Measurements from ENCODE around the gene SYT1. TPM values are rescaled to one million over a fixed set of nuclear protein-coding genes. Genes with fewer than 3 reads are reported as not detected.

SYT1 gene
- total and polyA plus RNA-seq, 2 experiments from 2014 or later = 48.7 to 51.7 TPM

DNA sequence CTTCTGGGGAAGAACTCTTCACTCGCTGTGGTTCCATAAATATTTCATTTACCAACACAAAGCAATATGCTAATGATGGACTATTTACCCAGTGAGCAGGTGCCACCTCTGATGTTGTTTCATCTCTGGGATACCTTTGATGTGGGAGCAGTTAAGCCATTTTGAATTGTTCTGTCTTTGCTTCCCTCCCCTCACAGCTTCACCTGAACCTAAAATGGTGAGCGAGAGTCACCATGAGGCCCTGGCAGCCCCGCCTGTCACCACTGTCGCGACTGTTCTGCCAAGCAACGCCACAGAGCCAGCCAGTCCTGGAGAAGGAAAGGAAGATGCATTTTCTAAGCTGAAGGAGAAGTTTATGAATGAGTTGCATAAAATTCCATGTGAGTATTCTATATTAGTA lies 352.7 kb downstream of the SYT1 start:
- H3K9me3 Mint-ChIP-seq = peaks cover 14% of the 10 kb centered on the region
- H3K36me3 Mint-ChIP-seq (ENCODE audit: low read depth) = peaks cover 39% of the 10 kb centered on the region; the same call in 2 of the 3 replicates
- Histone ChIP-seq H3K4me1 (ENCODE audit: insufficient read depth) (no peaks in the 10 kb centered on the region), H3K9me2 (ENCODE audit: insufficient read depth) (no peaks in the 10 kb centered on the region), H3K27me3 (ENCODE audit: insufficient read depth) (no peaks in the 10 kb centered on the region), H3K79me2 (replicated peaks; ENCODE audit: insufficient read depth) (peaks cover 7% of the 10 kb centered on the region; the same call in 1 of the 2 replicates), H3K27ac (ENCODE audit: low read depth) (no peak overlapping the region), H3K4me2 (no peak overlapping the region), H3K4me3 (no peak overlapping the region), H3F3A (replicated peaks; ENCODE audit: low read depth) (no peaks in the 10 kb centered on the region), H4K20me1 (replicated peaks; ENCODE audit: insufficient read depth) (no peaks in the 10 kb centered on the region), H2AFZ (no peak overlapping the region), H3K36me3 (ENCODE audit: insufficient read depth) (peaks cover 8% of the 10 kb centered on the region; the same call in 1 of the 2 replicates)
- TF ChIP-seq, protein P1, sequence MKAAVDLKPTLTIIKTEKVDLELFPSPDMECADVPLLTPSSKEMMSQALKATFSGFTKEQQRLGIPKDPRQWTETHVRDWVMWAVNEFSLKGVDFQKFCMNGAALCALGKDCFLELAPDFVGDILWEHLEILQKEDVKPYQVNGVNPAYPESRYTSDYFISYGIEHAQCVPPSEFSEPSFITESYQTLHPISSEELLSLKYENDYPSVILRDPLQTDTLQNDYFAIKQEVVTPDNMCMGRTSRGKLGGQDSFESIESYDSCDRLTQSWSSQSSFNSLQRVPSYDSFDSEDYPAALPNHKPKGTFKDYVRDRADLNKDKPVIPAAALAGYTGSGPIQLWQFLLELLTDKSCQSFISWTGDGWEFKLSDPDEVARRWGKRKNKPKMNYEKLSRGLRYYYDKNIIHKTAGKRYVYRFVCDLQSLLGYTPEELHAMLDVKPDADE (IDR thresholded peaks at IDR 0.05) = no peak
- TF ChIP-seq EZH2 (IDR thresholded peaks at IDR 0.05; ENCODE audit: low read depth, unreplicated experiment) (no peak), STAT1 (IDR thresholded peaks at IDR 0.05; ENCODE audit: unreplicated experiment) (no peak), ZNF114 (CRISPR knock-in tag; IDR thresholded peaks at IDR 0.05) (no peak), ZNF331 (CRISPR knock-in tag; IDR thresholded peaks at IDR 0.05; ENCODE audit: low read depth) (no peak), CREB1 (CRISPR knock-in tag; IDR thresholded peaks at IDR 0.05; ENCODE audit: low read depth) (no peak), EZH2phosphoT487 (IDR thresholded peaks at IDR 0.05; ENCODE audit: unreplicated experiment) (no peak), NANOG (IDR thresholded peaks at IDR 0.05; ENCODE audit: borderline replicate concordance) (no peak), POLR2AphosphoS5 (IDR thresholded peaks at IDR 0.05; ENCODE audit: low read depth) (no peak), JUNB (IDR thresholded peaks at IDR 0.05; ENCODE audit: unreplicated experiment) (no peak)
- TF ChIP-seq, protein P2, sequence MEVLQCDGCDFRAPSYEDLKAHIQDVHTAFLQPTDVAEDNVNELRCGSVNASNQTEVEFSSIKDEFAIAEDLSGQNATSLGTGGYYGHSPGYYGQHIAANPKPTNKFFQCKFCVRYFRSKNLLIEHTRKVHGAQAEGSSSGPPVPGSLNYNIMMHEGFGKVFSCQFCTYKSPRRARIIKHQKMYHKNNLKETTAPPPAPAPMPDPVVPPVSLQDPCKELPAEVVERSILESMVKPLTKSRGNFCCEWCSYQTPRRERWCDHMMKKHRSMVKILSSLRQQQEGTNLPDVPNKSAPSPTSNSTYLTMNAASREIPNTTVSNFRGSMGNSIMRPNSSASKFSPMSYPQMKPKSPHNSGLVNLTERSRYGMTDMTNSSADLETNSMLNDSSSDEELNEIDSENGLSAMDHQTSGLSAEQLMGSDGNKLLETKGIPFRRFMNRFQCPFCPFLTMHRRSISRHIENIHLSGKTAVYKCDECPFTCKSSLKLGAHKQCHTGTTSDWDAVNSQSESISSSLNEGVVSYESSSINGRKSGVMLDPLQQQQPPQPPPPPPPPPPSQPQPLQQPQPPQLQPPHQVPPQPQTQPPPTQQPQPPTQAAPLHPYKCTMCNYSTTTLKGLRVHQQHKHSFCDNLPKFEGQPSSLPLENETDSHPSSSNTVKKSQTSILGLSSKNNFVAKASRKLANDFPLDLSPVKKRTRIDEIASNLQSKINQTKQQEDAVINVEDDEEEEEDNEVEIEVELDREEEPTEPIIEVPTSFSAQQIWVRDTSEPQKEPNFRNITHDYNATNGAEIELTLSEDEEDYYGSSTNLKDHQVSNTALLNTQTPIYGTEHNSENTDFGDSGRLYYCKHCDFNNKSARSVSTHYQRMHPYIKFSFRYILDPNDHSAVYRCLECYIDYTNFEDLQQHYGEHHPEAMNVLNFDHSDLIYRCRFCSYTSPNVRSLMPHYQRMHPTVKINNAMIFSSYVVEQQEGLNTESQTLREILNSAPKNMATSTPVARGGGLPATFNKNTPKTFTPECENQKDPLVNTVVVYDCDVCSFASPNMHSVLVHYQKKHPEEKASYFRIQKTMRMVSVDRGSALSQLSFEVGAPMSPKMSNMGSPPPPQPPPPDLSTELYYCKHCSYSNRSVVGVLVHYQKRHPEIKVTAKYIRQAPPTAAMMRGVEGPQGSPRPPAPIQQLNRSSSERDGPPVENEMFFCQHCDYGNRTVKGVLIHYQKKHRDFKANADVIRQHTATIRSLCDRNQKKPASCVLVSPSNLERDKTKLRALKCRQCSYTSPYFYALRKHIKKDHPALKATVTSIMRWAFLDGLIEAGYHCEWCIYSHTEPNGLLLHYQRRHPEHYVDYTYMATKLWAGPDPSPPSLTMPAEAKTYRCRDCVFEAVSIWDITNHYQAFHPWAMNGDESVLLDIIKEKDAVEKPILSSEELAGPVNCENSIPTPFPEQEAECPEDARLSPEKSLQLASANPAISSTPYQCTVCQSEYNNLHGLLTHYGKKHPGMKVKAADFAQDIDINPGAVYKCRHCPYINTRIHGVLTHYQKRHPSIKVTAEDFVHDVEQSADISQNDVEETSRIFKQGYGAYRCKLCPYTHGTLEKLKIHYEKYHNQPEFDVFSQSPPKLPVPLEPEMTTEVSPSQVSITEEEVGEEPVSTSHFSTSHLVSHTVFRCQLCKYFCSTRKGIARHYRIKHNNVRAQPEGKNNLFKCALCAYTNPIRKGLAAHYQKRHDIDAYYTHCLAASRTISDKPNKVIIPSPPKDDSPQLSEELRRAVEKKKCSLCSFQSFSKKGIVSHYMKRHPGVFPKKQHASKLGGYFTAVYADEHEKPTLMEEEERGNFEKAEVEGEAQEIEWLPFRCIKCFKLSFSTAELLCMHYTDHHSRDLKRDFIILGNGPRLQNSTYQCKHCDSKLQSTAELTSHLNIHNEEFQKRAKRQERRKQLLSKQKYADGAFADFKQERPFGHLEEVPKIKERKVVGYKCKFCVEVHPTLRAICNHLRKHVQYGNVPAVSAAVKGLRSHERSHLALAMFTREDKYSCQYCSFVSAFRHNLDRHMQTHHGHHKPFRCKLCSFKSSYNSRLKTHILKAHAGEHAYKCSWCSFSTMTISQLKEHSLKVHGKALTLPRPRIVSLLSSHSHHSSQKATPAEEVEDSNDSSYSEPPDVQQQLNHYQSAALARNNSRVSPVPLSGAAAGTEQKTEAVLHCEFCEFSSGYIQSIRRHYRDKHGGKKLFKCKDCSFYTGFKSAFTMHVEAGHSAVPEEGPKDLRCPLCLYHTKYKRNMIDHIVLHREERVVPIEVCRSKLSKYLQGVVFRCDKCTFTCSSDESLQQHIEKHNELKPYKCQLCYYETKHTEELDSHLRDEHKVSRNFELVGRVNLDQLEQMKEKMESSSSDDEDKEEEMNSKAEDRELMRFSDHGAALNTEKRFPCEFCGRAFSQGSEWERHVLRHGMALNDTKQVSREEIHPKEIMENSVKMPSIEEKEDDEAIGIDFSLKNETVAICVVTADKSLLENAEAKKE (CRISPR knock-in tag; IDR thresholded peaks at IDR 0.05) = no peak
- TF ChIP-seq, protein P3, sequence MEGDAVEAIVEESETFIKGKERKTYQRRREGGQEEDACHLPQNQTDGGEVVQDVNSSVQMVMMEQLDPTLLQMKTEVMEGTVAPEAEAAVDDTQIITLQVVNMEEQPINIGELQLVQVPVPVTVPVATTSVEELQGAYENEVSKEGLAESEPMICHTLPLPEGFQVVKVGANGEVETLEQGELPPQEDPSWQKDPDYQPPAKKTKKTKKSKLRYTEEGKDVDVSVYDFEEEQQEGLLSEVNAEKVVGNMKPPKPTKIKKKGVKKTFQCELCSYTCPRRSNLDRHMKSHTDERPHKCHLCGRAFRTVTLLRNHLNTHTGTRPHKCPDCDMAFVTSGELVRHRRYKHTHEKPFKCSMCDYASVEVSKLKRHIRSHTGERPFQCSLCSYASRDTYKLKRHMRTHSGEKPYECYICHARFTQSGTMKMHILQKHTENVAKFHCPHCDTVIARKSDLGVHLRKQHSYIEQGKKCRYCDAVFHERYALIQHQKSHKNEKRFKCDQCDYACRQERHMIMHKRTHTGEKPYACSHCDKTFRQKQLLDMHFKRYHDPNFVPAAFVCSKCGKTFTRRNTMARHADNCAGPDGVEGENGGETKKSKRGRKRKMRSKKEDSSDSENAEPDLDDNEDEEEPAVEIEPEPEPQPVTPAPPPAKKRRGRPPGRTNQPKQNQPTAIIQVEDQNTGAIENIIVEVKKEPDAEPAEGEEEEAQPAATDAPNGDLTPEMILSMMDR (conservative IDR thresholded peaks at IDR 0.05; ENCODE audit: low read depth in 2 of 2) = no peak
- TF ChIP-seq, protein P4, sequence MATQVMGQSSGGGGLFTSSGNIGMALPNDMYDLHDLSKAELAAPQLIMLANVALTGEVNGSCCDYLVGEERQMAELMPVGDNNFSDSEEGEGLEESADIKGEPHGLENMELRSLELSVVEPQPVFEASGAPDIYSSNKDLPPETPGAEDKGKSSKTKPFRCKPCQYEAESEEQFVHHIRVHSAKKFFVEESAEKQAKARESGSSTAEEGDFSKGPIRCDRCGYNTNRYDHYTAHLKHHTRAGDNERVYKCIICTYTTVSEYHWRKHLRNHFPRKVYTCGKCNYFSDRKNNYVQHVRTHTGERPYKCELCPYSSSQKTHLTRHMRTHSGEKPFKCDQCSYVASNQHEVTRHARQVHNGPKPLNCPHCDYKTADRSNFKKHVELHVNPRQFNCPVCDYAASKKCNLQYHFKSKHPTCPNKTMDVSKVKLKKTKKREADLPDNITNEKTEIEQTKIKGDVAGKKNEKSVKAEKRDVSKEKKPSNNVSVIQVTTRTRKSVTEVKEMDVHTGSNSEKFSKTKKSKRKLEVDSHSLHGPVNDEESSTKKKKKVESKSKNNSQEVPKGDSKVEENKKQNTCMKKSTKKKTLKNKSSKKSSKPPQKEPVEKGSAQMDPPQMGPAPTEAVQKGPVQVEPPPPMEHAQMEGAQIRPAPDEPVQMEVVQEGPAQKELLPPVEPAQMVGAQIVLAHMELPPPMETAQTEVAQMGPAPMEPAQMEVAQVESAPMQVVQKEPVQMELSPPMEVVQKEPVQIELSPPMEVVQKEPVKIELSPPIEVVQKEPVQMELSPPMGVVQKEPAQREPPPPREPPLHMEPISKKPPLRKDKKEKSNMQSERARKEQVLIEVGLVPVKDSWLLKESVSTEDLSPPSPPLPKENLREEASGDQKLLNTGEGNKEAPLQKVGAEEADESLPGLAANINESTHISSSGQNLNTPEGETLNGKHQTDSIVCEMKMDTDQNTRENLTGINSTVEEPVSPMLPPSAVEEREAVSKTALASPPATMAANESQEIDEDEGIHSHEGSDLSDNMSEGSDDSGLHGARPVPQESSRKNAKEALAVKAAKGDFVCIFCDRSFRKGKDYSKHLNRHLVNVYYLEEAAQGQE (IDR thresholded peaks at IDR 0.05; ENCODE audit: unreplicated experiment) = no peak
- H3K4me1 Mint-ChIP-seq = peaks cover 3% of the 10 kb centered on the region; the same call in 1 of the 3 replicates
- H3K4me3 Mint-ChIP-seq = no peak overlapping the region
- DNase-seq (ENCODE audit: low spot score) = peak; percentile 17
- no peaks in the 10 kb centered on the region for H3K27me3 Mint-ChIP-seq (ENCODE audit: insufficient read depth, low read depth, poor library complexity)
- ATAC-seq = no peak
- no peak overlapping the region for H3K27ac Mint-ChIP-seq
